Parathyroid adenoma (tissue), 2 donors: ENCODE data around the gene KCNN2.
A peak's percentile ranks its signal among the peaks of the same experiment; 100 is the strongest.

ENCODE experiments used
- H2AFZ ChIP-seq: fragments of 300-600 bp; sonication (generic); one replicate; pipeline ENCODE4 v1.7.0; 2017; ENCODE audit warnings: antibody characterized with exemption, mild to moderate bottlenecking
- H3K27ac ChIP-seq: fragments of 300-600 bp; sonication (generic); one replicate; pipeline ENCODE4 v1.7.0; 2017
- H3K27me3 ChIP-seq: fragments of 300-600 bp; sonication (generic); one replicate; pipeline ENCODE4 v1.7.0; 2017; ENCODE audit warnings: low read length; ENCODE audit not compliant: control insufficient read depth, insufficient read depth
- H3K36me3 ChIP-seq: fragments of 300-600 bp; sonication (generic); one replicate; pipeline ENCODE4 v1.7.0; 2017; ENCODE audit warnings: low read length; ENCODE audit not compliant: control insufficient read depth, insufficient read depth
- H3K4me1 ChIP-seq: fragments of 300-600 bp; sonication (generic); one replicate; pipeline ENCODE4 v1.7.0; 2017; ENCODE audit warnings: control low read depth
- H3K4me2 ChIP-seq: fragments of 300-600 bp; sonication (generic); one replicate; pipeline ENCODE4 v1.7.0; 2017; ENCODE audit warnings: low read length
- H3K4me3 ChIP-seq: fragments of 300-600 bp; sonication (generic); one replicate; pipeline ENCODE4 v1.7.0; 2017; ENCODE audit warnings: low read depth, low read length
- H3K79me2 ChIP-seq: fragments of 300-600 bp; sonication (generic); one replicate; pipeline ENCODE4 v1.7.0; 2017; ENCODE audit warnings: control low read depth
- H3K9ac ChIP-seq: fragments of 300-600 bp; sonication (generic); one replicate; pipeline ENCODE4 v1.7.0; 2017; ENCODE audit warnings: mild to moderate bottlenecking
- H3K9me3 ChIP-seq: fragments of 300-600 bp; sonication (generic); one replicate; pipeline ENCODE4 v1.7.0; 2017; ENCODE audit warnings: low read length; ENCODE audit not compliant: control insufficient read depth
- TF ChIP-seq, protein P1 (sequence below): fragments of 300-600 bp; sonication (generic); IDR thresholded peaks from one replicate; pipeline ENCODE4 v1.7.0; 2017; ENCODE audit warnings: antibody characterized with exemption, mild to moderate bottlenecking
- donor health status: primary hyperparathyroidism.

The KCNN2 gene

GRCh38 chr5:114360816-114361723 lies 800 bp upstream of the KCNN2 start:
- Histone ChIP-seq H3K27me3 (no peaks in the 10 kb centered on the region), H3K4me3 (peak overlapping the region; percentile 56), H3K79me2 (no peaks in the 10 kb centered on the region), H3K9me3 (no peaks in the 10 kb centered on the region), H3K9ac (no peak overlapping the region), H3K36me3 (no peaks in the 10 kb centered on the region), H3K4me2 (peak overlapping the region; percentile 85), H3K27ac (peak overlapping the region; percentile 64), H2AFZ (peak overlapping the region; percentile 94), H3K4me1 (peaks cover 6% of the 10 kb centered on the region)
- TF ChIP-seq, protein P1, sequence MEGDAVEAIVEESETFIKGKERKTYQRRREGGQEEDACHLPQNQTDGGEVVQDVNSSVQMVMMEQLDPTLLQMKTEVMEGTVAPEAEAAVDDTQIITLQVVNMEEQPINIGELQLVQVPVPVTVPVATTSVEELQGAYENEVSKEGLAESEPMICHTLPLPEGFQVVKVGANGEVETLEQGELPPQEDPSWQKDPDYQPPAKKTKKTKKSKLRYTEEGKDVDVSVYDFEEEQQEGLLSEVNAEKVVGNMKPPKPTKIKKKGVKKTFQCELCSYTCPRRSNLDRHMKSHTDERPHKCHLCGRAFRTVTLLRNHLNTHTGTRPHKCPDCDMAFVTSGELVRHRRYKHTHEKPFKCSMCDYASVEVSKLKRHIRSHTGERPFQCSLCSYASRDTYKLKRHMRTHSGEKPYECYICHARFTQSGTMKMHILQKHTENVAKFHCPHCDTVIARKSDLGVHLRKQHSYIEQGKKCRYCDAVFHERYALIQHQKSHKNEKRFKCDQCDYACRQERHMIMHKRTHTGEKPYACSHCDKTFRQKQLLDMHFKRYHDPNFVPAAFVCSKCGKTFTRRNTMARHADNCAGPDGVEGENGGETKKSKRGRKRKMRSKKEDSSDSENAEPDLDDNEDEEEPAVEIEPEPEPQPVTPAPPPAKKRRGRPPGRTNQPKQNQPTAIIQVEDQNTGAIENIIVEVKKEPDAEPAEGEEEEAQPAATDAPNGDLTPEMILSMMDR: peak; percentile 21

DNA sequence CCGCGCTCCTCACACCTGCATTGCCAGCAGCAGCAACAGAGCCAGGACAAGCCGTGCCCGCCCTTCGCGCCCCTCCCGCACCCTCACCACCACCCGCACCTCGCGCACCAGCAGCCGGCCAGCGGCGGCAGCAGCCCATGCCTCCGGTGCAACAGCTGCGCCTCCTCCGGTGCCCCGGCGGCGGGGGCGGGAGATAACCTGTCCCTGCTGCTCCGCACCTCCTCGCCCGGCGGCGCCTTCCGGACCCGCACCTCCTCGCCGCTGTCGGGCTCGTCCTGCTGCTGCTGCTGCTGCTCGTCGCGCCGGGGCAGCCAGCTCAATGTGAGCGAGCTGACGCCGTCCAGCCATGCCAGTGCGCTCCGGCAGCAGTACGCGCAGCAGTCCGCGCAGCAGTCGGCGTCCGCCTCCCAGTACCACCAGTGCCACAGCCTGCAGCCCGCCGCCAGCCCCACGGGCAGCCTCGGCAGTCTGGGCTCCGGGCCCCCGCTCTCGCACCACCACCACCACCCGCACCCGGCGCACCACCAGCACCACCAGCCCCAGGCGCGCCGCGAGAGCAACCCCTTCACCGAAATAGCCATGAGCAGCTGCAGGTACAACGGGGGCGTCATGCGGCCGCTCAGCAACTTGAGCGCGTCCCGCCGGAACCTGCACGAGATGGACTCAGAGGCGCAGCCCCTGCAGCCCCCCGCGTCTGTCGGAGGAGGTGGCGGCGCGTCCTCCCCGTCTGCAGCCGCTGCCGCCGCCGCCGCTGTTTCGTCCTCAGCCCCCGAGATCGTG lies 517 bp downstream of the KCNN2 start:
- Histone ChIP-seq H3K27ac (peak overlapping the region; percentile 64), H3K4me1 (peaks cover 6% of the 10 kb centered on the region), H3K9me3 (no peaks in the 10 kb centered on the region), H3K36me3 (no peaks in the 10 kb centered on the region), H2AFZ (peak overlapping the region; percentile 94), H3K4me3 (peak overlapping the region; percentile 56), H3K4me2 (peak overlapping the region; percentile 85), H3K79me2 (no peaks in the 10 kb centered on the region), H3K27me3 (no peaks in the 10 kb centered on the region), H3K9ac (no peak overlapping the region)
- TF ChIP-seq, protein P1: no peak

DNA sequence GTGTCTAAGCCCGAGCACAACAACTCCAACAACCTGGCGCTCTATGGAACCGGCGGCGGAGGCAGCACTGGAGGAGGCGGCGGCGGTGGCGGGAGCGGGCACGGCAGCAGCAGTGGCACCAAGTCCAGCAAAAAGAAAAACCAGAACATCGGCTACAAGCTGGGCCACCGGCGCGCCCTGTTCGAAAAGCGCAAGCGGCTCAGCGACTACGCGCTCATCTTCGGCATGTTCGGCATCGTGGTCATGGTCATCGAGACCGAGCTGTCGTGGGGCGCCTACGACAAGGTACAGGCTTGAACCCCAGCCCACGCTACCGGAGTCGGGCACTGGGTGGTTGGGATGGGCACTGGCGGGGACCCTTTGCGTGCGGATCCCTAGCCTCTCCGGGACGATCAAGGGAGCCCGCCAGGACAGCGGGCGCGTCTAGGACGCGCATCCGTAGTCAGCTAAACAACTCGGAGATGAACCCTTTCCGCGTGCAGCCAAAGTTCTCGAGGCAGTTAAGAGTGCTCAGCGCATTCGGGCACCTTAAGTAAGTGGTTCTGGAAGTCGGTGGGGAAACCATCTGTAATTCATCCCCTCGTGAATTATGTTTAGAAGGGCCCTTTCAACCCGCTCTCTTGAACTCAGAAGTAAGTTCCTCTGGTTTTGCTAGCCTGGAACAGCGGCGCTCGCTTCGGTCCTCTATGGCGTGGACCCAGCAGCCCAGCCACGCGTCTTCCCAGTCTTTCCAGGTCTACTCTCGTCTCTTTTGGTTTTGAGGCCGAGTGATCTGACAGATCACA lies 1.3 kb downstream of the KCNN2 start:
- TF ChIP-seq, protein P1: no peak
- peak overlapping the region; percentile 56 for H3K4me3 ChIP-seq
- peak overlapping the region; percentile 64 for H3K27ac ChIP-seq
- no peaks in the 10 kb centered on the region for H3K79me2 ChIP-seq
- peak overlapping the region; percentile 94 for H2AFZ ChIP-seq
- peak overlapping the region; percentile 85 for H3K4me2 ChIP-seq
- H3K4me1 ChIP-seq: peaks cover 6% of the 10 kb centered on the region
- H3K36me3 ChIP-seq: no peaks in the 10 kb centered on the region
- H3K27me3 ChIP-seq: no peaks in the 10 kb centered on the region
- no peaks in the 10 kb centered on the region for H3K9me3 ChIP-seq
- H3K9ac ChIP-seq: no peak overlapping the region

- no peaks in the 10 kb centered on the region for H3K27me3 ChIP-seq
- no peak overlapping the region for H3K27ac ChIP-seq
- peak overlapping the region; percentile 56 for H3K4me3 ChIP-seq
- H3K9me3 ChIP-seq: no peaks in the 10 kb centered on the region
- H3K79me2 ChIP-seq: no peaks in the 10 kb centered on the region
- H3K4me1 ChIP-seq: peaks cover 6% of the 10 kb centered on the region
- no peak overlapping the region for H3K4me2 ChIP-seq
- no peak overlapping the region for H3K9ac ChIP-seq
- H3K36me3 ChIP-seq: no peaks in the 10 kb centered on the region
- TF ChIP-seq, protein P1: no peak
- peak overlapping the region; percentile 94 for H2AFZ ChIP-seq
Measured at GRCh38 chr5:114363837-114364236, 2.0 kb downstream of the KCNN2 start.
